IMR-90 (cell line): ENCODE measurements around the gene FRYL.

Source experiments
- CEBPB ChIP-seq: IDR thresholded peaks from 2 replicates; pipeline ENCODE4 v1.6.1; 2012; ENCODE audit warnings: low read depth, low read length, improper control_type of control experiment
- RCOR1 ChIP-seq: IDR thresholded peaks from 2 replicates; pipeline ENCODE4 v1.6.1; 2012; ENCODE audit warnings: mild to moderate bottlenecking, low read length, improper control_type of control experiment; ENCODE audit not compliant: insufficient replicate concordance
- TF ChIP-seq, protein P1 (sequence below): conservative IDR thresholded peaks from 2 replicates; pipeline ENCODE4 v1.5.1; 2012; ENCODE audit warnings: mild to moderate bottlenecking, low read depth, low read length, improper control_type of control experiment

DNA sequence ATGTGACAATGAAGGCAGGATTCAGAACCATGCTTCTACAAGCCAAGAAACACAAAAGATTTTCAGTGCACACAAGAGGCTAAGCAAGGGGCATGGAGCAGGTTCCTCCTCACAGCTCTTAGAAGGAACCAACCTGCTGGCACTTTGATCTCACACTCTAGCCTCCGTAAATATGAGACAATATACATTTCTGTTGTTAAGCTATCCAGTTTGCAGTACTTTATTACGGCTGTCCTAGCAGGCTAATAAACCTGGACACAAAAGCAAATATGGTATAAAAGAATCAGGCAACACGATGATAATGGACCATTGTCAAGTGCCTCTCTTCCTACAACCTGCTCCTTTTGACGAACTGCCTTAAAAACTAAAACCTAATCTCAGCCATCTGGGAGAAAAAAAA lies 175.6 kb downstream of the FRYL start:
- TF ChIP-seq, protein P1, sequence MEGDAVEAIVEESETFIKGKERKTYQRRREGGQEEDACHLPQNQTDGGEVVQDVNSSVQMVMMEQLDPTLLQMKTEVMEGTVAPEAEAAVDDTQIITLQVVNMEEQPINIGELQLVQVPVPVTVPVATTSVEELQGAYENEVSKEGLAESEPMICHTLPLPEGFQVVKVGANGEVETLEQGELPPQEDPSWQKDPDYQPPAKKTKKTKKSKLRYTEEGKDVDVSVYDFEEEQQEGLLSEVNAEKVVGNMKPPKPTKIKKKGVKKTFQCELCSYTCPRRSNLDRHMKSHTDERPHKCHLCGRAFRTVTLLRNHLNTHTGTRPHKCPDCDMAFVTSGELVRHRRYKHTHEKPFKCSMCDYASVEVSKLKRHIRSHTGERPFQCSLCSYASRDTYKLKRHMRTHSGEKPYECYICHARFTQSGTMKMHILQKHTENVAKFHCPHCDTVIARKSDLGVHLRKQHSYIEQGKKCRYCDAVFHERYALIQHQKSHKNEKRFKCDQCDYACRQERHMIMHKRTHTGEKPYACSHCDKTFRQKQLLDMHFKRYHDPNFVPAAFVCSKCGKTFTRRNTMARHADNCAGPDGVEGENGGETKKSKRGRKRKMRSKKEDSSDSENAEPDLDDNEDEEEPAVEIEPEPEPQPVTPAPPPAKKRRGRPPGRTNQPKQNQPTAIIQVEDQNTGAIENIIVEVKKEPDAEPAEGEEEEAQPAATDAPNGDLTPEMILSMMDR: no peak
- TF ChIP-seq CEBPB (no peak), RCOR1 (no peak)
